Ascending aorta (tissue), 2 donors: Measurements from ENCODE around the gene CNNM2. TPM values are rescaled to one million over a fixed set of nuclear protein-coding genes. Genes with fewer than 3 reads are reported as not detected.

Source experiments
- DNase-seq, 2 donors: peaks; one replicate each; pipeline ENCODE4 v3.0.0-alpha.2; 2019; ENCODE audit warnings: low spot score in 2 of 2
- H3K27ac ChIP-seq, 2 donors: fragments of 200-600 bp; sonication (generic); one replicate each; pipeline ENCODE4 v1.5.1; 2016 to 2017; ENCODE audit warnings: mild to moderate bottlenecking in 1 of 2
- H3K27me3 ChIP-seq: fragments of 200-600 bp; sonication (generic); one replicate; pipeline ENCODE4 v1.5.1; 2017
- H3K36me3 ChIP-seq, 2 donors: fragments of 200-600 bp; sonication (generic); one replicate each; pipeline ENCODE4 v1.5.1; 2016
- H3K4me1 ChIP-seq, 2 donors: fragments of 200-600 bp; sonication (generic); one replicate each; pipeline ENCODE4 v1.5.1; 2016 to 2017; ENCODE audit warnings: mild to moderate bottlenecking in 1 of 2
- H3K4me3 ChIP-seq, 2 donors: fragments of 200-600 bp; sonication (generic); one replicate each; pipeline ENCODE4 v1.5.1; 2016 to 2017; ENCODE audit warnings: mild to moderate bottlenecking in 1 of 2
- H3K9me3 ChIP-seq, 2 donors: fragments of 200-600 bp; sonication (generic); one replicate each; pipeline ENCODE4 v1.5.1; 2016
- intact Hi-C: fragments of 100-400 bp; cut with DNase I; formaldehyde crosslinking; loops from one replicate; pipeline ENCODE4 v1.15.1; 2023
- total RNA-seq: library from RNA; depleted of rRNA; stranded (reverse); fragments of >200 nt; gene quantifications from one replicate; pipeline ENCODE4 v1.1.0, GENCODE V29; 2016
- TF ChIP-seq, protein P1 (sequence below), 3 experiments: fragments of 200-600 bp in 2 of 3; fragments of 450-650 bp in 1 of 3; sonication (generic) in 2 of 3; IDR thresholded peaks; one replicate each; pipeline ENCODE4 v1.5.1; 2016 to 2019; ENCODE audit warnings: antibody characterized with exemption in 3 of 3, mild to moderate bottlenecking in 1 of 3, moderate library complexity in 1 of 3

CNNM2 gene
- total RNA-seq, 1 donor from 2014 or later, result 18.7 TPM

- Histone ChIP-seq H3K36me3 (peaks cover 58 to 74% of the 10 kb centered on the region in 2 donors), H3K4me1 (peaks cover 0 to 19% of the 10 kb centered on the region in 2 donors), H3K4me3 (no peak overlapping the region), H3K27me3 (no peaks in the 10 kb centered on the region), H3K9me3 (no peaks in the 10 kb centered on the region), H3K27ac (peak overlapping the region in 1 of 2 donors; percentile 80)
- TF ChIP-seq, protein P1, sequence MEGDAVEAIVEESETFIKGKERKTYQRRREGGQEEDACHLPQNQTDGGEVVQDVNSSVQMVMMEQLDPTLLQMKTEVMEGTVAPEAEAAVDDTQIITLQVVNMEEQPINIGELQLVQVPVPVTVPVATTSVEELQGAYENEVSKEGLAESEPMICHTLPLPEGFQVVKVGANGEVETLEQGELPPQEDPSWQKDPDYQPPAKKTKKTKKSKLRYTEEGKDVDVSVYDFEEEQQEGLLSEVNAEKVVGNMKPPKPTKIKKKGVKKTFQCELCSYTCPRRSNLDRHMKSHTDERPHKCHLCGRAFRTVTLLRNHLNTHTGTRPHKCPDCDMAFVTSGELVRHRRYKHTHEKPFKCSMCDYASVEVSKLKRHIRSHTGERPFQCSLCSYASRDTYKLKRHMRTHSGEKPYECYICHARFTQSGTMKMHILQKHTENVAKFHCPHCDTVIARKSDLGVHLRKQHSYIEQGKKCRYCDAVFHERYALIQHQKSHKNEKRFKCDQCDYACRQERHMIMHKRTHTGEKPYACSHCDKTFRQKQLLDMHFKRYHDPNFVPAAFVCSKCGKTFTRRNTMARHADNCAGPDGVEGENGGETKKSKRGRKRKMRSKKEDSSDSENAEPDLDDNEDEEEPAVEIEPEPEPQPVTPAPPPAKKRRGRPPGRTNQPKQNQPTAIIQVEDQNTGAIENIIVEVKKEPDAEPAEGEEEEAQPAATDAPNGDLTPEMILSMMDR (IDR thresholded peaks at IDR 0.05), result no peak
- DNase-seq, result no peak
- intact Hi-C loops, result no loop called here
Measured at GRCh38 chr10:103089493-103089892, 171.4 kb downstream of the CNNM2 start.

DNA sequence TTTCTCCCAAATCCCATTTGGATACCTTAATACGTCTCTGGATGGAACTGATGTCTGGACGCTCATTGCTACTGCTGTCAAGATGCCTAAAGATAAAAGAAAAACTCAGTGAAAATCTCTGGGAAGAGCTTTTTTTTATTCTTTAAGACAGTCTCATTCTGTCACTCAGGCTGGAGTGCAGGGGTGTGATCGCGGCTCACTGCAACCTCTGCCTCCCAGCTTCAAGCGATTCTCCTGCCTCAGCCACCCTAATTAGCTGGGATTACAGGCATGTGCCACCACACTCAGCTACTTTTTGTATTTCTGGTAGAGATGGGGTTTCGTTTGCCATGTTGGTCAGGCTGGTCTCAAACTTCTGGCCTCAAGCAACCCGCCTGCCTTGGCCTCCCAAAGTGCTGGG is 172.8 kb downstream of the CNNM2 start:
- H3K27me3 ChIP-seq, result no peaks in the 10 kb centered on the region
- no peak overlapping the region for H3K4me3 ChIP-seq
- no peak for DNase-seq
- H3K36me3 ChIP-seq, result peaks cover 56 to 72% of the 10 kb centered on the region in 2 donors
- TF ChIP-seq, protein P1 (IDR thresholded peaks at IDR 0.05), result no peak
- intact Hi-C loops, result no loop called here
- H3K9me3 ChIP-seq, result no peaks in the 10 kb centered on the region
- H3K4me1 ChIP-seq, result peaks cover 0 to 14% of the 10 kb centered on the region in 2 donors
- peak overlapping the region in 1 of 2 donors; percentile 25 for H3K27ac ChIP-seq

- H3K27ac ChIP-seq, result no peak overlapping the region
- H3K9me3 ChIP-seq, result no peaks in the 10 kb centered on the region
- peaks cover 64 to 72% of the 10 kb centered on the region in 2 donors for H3K36me3 ChIP-seq
- TF ChIP-seq, protein P1 (IDR thresholded peaks at IDR 0.05), result no peak
- intact Hi-C loops, result no loop called here
- H3K4me3 ChIP-seq, result no peak overlapping the region
- no peaks in the 10 kb centered on the region for H3K27me3 ChIP-seq
- DNase-seq, result no peak
- no peaks in the 10 kb centered on the region for H3K4me1 ChIP-seq
Measured at GRCh38 chr10:103095005-103095404, 176.9 kb downstream of the CNNM2 start.

GRCh38 chr10:103096130-103096529 is 178.0 kb downstream of the CNNM2 start:
- H3K27ac ChIP-seq, result peak overlapping the region; percentile 27 to 30
- no peak overlapping the region for H3K4me3 ChIP-seq
- H3K9me3 ChIP-seq, result no peaks in the 10 kb centered on the region
- DNase-seq, result no peak
- intact Hi-C loops, result no loop called here
- H3K27me3 ChIP-seq, result no peaks in the 10 kb centered on the region
- peaks cover 61 to 72% of the 10 kb centered on the region in 2 donors for H3K36me3 ChIP-seq
- no peaks in the 10 kb centered on the region for H3K4me1 ChIP-seq
- TF ChIP-seq, protein P1 (IDR thresholded peaks at IDR 0.05), result no peak

DNA sequence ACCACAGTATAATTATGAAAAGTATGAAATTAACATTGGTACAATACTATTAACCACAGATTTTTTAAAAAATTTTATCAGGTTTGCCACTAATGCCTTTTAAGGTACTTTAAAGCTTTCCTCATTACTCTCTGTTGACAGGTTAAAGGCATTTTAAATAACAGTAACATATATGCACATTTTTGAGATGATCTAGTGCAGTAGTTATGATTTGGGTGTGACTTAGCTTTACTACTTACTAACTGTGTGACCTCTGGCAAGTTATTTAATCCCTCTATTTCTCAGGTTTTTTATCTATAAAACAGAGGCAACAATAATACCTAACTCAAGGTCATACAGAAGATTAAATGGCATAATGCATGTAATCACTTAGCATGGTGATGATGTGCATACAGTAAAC is 180.1 kb downstream of the CNNM2 start:
- Histone ChIP-seq H3K27ac (peak overlapping the region in 1 of 2 donors; percentile 9), H3K9me3 (no peaks in the 10 kb centered on the region), H3K36me3 (peaks cover 47 to 59% of the 10 kb centered on the region in 2 donors), H3K4me1 (peaks cover 0 to 8% of the 10 kb centered on the region in 2 donors), H3K27me3 (no peaks in the 10 kb centered on the region), H3K4me3 (no peak overlapping the region)
- intact Hi-C loops, result no loop called here
- no peak for DNase-seq
- TF ChIP-seq, protein P1 (IDR thresholded peaks at IDR 0.05), result no peak

DNA sequence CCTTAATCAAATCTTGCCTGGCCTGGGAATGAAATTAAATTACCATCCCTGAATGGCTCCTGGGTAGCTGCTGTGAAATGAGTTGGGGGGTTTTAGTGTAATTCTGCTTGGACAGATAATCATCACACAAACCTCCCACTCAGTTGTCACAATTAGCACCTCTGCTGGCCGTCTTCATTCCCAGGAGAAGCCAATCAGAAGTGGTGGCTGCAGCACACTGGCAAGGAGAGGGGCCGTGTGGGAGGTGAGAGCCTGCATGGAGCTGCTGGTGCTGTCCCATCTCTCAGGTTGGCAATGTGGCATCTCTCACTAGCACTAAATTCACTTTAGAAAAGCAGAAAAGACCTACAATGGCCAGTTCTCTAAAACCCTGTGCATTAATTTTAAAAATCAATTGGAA is 182.5 kb downstream of the CNNM2 start:
- peak overlapping the region in 1 of 2 donors; percentile 24 for H3K27ac ChIP-seq
- H3K4me3 ChIP-seq, result no peak overlapping the region
- intact Hi-C loops, result loop anchor here (5.0 kb wide), 1 partner anchor 132 kb away; no protein-coding TSS in a partner anchor
- DNase-seq, result no peak
- H3K36me3 ChIP-seq, result peaks cover 36 to 55% of the 10 kb centered on the region in 2 donors
- TF ChIP-seq, protein P1 (IDR thresholded peaks at IDR 0.05), result no peak
- H3K4me1 ChIP-seq, result peaks cover 0 to 21% of the 10 kb centered on the region in 2 donors
- no peaks in the 10 kb centered on the region for H3K27me3 ChIP-seq
- no peaks in the 10 kb centered on the region for H3K9me3 ChIP-seq
